ENCODE measurements around the gene VIT. TPM values are rescaled to one million over a fixed set of nuclear protein-coding genes. Genes with fewer than 3 reads are reported as not detected.

VIT gene
- total and polyA plus RNA-seq, 2 experiments from 2014 or later, result not detected

GRCh38 chr2:36664696-36665076 is 31.8 kb upstream of the VIT start:
- no peak overlapping the region for H3K27ac Mint-ChIP-seq
- no peak overlapping the region for H3K4me3 Mint-ChIP-seq
- H3K27me3 Mint-ChIP-seq (ENCODE audit: insufficient read depth, low read depth, poor library complexity), result no peaks in the 10 kb centered on the region
- no peaks in the 10 kb centered on the region; the same call in 1 of the 3 replicates for H3K9me3 Mint-ChIP-seq
- H3K27me3 ChIP-seq (ENCODE audit: insufficient read depth), result no peaks in the 10 kb centered on the region
- ATAC-seq (no peak), DNase-seq (ENCODE audit: low spot score) (no peak)
- H3K79me2 ChIP-seq (replicated peaks; ENCODE audit: insufficient read depth), result no peaks in the 10 kb centered on the region
- H3K9me2 ChIP-seq (ENCODE audit: insufficient read depth), result peaks cover 8% of the 10 kb centered on the region; the same call in 1 of the 2 replicates
- H3K4me1 ChIP-seq (ENCODE audit: insufficient read depth), result peaks cover 4% of the 10 kb centered on the region
- no peaks in the 10 kb centered on the region for H3F3A ChIP-seq (replicated peaks; ENCODE audit: low read depth)
- no peak for TF ChIP-seq STAT1 (IDR thresholded peaks at IDR 0.05; ENCODE audit: unreplicated experiment)
- TF ChIP-seq, protein P1, sequence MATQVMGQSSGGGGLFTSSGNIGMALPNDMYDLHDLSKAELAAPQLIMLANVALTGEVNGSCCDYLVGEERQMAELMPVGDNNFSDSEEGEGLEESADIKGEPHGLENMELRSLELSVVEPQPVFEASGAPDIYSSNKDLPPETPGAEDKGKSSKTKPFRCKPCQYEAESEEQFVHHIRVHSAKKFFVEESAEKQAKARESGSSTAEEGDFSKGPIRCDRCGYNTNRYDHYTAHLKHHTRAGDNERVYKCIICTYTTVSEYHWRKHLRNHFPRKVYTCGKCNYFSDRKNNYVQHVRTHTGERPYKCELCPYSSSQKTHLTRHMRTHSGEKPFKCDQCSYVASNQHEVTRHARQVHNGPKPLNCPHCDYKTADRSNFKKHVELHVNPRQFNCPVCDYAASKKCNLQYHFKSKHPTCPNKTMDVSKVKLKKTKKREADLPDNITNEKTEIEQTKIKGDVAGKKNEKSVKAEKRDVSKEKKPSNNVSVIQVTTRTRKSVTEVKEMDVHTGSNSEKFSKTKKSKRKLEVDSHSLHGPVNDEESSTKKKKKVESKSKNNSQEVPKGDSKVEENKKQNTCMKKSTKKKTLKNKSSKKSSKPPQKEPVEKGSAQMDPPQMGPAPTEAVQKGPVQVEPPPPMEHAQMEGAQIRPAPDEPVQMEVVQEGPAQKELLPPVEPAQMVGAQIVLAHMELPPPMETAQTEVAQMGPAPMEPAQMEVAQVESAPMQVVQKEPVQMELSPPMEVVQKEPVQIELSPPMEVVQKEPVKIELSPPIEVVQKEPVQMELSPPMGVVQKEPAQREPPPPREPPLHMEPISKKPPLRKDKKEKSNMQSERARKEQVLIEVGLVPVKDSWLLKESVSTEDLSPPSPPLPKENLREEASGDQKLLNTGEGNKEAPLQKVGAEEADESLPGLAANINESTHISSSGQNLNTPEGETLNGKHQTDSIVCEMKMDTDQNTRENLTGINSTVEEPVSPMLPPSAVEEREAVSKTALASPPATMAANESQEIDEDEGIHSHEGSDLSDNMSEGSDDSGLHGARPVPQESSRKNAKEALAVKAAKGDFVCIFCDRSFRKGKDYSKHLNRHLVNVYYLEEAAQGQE (IDR thresholded peaks at IDR 0.05; ENCODE audit: unreplicated experiment), result no peak
- no peak for TF ChIP-seq CREB1 (CRISPR knock-in tag; IDR thresholded peaks at IDR 0.05; ENCODE audit: low read depth)
- TF ChIP-seq EZH2phosphoT487 (IDR thresholded peaks at IDR 0.05; ENCODE audit: unreplicated experiment), result no peak
- no peak for TF ChIP-seq JUNB (IDR thresholded peaks at IDR 0.05; ENCODE audit: unreplicated experiment)
- no peak for TF ChIP-seq ZNF114 (CRISPR knock-in tag; IDR thresholded peaks at IDR 0.05)
- no peak for TF ChIP-seq CTCF (conservative IDR thresholded peaks at IDR 0.05; ENCODE audit: low read depth in 2 of 2)
- TF ChIP-seq ZNF331 (CRISPR knock-in tag; IDR thresholded peaks at IDR 0.05; ENCODE audit: low read depth), result no peak
- TF ChIP-seq POLR2AphosphoS5 (IDR thresholded peaks at IDR 0.05; ENCODE audit: low read depth), result no peak
- TF ChIP-seq EZH2 (IDR thresholded peaks at IDR 0.05; ENCODE audit: low read depth, unreplicated experiment), result no peak
- no peak for TF ChIP-seq NANOG (IDR thresholded peaks at IDR 0.05; ENCODE audit: borderline replicate concordance)
- TF ChIP-seq, protein P2, sequence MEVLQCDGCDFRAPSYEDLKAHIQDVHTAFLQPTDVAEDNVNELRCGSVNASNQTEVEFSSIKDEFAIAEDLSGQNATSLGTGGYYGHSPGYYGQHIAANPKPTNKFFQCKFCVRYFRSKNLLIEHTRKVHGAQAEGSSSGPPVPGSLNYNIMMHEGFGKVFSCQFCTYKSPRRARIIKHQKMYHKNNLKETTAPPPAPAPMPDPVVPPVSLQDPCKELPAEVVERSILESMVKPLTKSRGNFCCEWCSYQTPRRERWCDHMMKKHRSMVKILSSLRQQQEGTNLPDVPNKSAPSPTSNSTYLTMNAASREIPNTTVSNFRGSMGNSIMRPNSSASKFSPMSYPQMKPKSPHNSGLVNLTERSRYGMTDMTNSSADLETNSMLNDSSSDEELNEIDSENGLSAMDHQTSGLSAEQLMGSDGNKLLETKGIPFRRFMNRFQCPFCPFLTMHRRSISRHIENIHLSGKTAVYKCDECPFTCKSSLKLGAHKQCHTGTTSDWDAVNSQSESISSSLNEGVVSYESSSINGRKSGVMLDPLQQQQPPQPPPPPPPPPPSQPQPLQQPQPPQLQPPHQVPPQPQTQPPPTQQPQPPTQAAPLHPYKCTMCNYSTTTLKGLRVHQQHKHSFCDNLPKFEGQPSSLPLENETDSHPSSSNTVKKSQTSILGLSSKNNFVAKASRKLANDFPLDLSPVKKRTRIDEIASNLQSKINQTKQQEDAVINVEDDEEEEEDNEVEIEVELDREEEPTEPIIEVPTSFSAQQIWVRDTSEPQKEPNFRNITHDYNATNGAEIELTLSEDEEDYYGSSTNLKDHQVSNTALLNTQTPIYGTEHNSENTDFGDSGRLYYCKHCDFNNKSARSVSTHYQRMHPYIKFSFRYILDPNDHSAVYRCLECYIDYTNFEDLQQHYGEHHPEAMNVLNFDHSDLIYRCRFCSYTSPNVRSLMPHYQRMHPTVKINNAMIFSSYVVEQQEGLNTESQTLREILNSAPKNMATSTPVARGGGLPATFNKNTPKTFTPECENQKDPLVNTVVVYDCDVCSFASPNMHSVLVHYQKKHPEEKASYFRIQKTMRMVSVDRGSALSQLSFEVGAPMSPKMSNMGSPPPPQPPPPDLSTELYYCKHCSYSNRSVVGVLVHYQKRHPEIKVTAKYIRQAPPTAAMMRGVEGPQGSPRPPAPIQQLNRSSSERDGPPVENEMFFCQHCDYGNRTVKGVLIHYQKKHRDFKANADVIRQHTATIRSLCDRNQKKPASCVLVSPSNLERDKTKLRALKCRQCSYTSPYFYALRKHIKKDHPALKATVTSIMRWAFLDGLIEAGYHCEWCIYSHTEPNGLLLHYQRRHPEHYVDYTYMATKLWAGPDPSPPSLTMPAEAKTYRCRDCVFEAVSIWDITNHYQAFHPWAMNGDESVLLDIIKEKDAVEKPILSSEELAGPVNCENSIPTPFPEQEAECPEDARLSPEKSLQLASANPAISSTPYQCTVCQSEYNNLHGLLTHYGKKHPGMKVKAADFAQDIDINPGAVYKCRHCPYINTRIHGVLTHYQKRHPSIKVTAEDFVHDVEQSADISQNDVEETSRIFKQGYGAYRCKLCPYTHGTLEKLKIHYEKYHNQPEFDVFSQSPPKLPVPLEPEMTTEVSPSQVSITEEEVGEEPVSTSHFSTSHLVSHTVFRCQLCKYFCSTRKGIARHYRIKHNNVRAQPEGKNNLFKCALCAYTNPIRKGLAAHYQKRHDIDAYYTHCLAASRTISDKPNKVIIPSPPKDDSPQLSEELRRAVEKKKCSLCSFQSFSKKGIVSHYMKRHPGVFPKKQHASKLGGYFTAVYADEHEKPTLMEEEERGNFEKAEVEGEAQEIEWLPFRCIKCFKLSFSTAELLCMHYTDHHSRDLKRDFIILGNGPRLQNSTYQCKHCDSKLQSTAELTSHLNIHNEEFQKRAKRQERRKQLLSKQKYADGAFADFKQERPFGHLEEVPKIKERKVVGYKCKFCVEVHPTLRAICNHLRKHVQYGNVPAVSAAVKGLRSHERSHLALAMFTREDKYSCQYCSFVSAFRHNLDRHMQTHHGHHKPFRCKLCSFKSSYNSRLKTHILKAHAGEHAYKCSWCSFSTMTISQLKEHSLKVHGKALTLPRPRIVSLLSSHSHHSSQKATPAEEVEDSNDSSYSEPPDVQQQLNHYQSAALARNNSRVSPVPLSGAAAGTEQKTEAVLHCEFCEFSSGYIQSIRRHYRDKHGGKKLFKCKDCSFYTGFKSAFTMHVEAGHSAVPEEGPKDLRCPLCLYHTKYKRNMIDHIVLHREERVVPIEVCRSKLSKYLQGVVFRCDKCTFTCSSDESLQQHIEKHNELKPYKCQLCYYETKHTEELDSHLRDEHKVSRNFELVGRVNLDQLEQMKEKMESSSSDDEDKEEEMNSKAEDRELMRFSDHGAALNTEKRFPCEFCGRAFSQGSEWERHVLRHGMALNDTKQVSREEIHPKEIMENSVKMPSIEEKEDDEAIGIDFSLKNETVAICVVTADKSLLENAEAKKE (CRISPR knock-in tag; IDR thresholded peaks at IDR 0.05), result no peak
- no peak overlapping the region for H3K27ac ChIP-seq (ENCODE audit: low read depth)
- no peaks in the 10 kb centered on the region for H4K20me1 ChIP-seq (replicated peaks; ENCODE audit: insufficient read depth)
- peaks cover 11% of the 10 kb centered on the region for H3K4me1 Mint-ChIP-seq
- no peak overlapping the region for H2AFZ ChIP-seq
- H3K36me3 Mint-ChIP-seq (ENCODE audit: low read depth), result no peaks in the 10 kb centered on the region
- no peak overlapping the region for H3K4me2 ChIP-seq
- no peak overlapping the region for H3K4me3 ChIP-seq
- no peaks in the 10 kb centered on the region for H3K36me3 ChIP-seq (ENCODE audit: insufficient read depth)

Measured in GM23338 (cell line).